Measurements from ENCODE around the gene ERCC3.

The ERCC3 gene

DNA sequence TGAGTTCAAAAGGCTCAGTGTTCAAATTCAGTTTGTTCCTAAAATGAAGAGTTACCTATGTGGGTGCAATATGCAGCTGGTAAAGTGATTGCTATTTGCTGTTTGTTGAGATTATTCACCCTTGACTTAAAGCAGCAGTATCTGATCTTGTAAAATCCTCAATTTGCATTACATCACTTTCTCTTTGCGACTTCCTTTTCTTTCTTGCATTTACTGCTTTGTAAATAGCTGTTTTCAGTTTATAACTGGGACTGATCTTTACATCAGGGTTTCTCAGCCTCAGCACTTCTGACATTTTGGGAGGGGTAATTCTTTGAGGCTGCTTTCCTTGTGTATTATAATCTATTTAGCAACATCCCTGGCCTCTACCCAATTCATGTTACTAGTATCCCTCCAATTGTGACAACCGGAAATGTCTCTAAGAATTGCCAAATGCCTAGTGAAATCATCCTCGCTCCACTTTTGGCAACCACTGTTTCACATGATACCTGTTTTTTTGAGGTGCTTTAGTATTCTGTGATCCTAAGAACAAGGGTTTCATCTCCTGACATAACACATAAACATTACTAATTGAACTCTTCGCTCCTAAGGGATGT lies 12.1 kb upstream of the ERCC3 start:
- peak overlapping the region; percentile 9 to 26 for H3K4me3 ChIP-seq (ENCODE audit: low read depth in 1 of 2, low read length in 1 of 2)
- no peaks in the 10 kb centered on the region for H3K9me3 ChIP-seq
- peaks cover 22 to 24% of the 10 kb centered on the region in 2 experiments for H3K4me1 ChIP-seq (ENCODE audit: control insufficient read depth in 1 of 2, insufficient read depth in 1 of 2, low read depth in 1 of 2, low read length in 1 of 2)
- no peaks in the 10 kb centered on the region for H3K27me3 ChIP-seq
- H3K36me3 ChIP-seq: peaks cover 47% of the 10 kb centered on the region
- TF ChIP-seq, protein P1, sequence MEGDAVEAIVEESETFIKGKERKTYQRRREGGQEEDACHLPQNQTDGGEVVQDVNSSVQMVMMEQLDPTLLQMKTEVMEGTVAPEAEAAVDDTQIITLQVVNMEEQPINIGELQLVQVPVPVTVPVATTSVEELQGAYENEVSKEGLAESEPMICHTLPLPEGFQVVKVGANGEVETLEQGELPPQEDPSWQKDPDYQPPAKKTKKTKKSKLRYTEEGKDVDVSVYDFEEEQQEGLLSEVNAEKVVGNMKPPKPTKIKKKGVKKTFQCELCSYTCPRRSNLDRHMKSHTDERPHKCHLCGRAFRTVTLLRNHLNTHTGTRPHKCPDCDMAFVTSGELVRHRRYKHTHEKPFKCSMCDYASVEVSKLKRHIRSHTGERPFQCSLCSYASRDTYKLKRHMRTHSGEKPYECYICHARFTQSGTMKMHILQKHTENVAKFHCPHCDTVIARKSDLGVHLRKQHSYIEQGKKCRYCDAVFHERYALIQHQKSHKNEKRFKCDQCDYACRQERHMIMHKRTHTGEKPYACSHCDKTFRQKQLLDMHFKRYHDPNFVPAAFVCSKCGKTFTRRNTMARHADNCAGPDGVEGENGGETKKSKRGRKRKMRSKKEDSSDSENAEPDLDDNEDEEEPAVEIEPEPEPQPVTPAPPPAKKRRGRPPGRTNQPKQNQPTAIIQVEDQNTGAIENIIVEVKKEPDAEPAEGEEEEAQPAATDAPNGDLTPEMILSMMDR (IDR thresholded peaks at IDR 0.05): no peak
- peak overlapping the region; percentile 84 for H3K27ac ChIP-seq

DNA sequence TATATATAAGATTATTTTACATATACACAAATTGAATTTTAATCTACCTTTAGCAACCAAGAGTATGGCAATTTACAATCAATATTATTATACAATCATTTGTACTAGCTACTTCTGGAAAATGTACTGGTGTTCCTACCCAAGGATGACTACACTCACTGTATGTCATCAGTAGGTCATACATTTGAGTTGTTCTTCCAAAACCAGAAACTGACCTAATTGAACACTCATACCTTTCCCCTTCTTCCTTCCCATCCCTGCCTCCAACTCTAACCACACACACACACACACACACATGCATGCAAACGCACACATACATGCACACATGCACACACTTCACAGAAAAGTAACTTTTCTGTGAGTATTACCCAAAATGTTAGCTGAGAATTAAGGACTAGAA lies 8.2 kb upstream of the ERCC3 start:
- H3K27ac ChIP-seq: no peak overlapping the region
- H3K4me3 ChIP-seq (ENCODE audit: low read depth in 1 of 2, low read length in 1 of 2): no peak overlapping the region
- H3K36me3 ChIP-seq: peaks cover 15% of the 10 kb centered on the region
- no peaks in the 10 kb centered on the region for H3K27me3 ChIP-seq
- TF ChIP-seq, protein P1 (IDR thresholded peaks at IDR 0.05): no peak
- H3K9me3 ChIP-seq: no peaks in the 10 kb centered on the region
- H3K4me1 ChIP-seq (ENCODE audit: control insufficient read depth in 1 of 2, insufficient read depth in 1 of 2, low read depth in 1 of 2, low read length in 1 of 2): peaks cover 22 to 24% of the 10 kb centered on the region in 2 experiments

DNA sequence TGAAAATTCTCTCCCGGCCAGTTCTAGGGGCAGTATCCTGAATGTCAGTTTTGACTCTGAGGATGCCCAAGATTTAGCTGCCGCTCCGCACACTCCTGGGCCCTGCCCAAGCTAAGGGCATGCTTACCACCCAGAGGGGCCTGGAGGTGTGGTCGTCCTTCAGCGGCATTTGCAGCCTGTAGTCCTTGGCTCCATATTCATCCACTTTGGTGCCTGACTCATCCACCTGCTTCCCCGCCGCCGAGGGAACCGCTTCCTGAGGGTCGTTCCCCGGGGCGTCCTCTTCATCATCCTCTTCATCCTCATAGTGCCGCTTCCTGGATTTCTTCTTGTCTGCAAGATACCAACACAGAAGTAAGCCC lies 577 bp downstream of the ERCC3 start:
- TF ChIP-seq, protein P1 (IDR thresholded peaks at IDR 0.05): no peak
- Histone ChIP-seq H3K4me3 (ENCODE audit: low read depth in 1 of 2, low read length in 1 of 2) (peak overlapping the region; percentile 87 to 90), H3K9me3 (no peaks in the 10 kb centered on the region), H3K27me3 (no peaks in the 10 kb centered on the region), H3K4me1 (ENCODE audit: control insufficient read depth in 1 of 2, insufficient read depth in 1 of 2, low read depth in 1 of 2, low read length in 1 of 2) (peaks cover 22 to 23% of the 10 kb centered on the region in 2 experiments), H3K36me3 (peaks cover 41% of the 10 kb centered on the region), H3K27ac (peak overlapping the region; percentile 81)

DNA sequence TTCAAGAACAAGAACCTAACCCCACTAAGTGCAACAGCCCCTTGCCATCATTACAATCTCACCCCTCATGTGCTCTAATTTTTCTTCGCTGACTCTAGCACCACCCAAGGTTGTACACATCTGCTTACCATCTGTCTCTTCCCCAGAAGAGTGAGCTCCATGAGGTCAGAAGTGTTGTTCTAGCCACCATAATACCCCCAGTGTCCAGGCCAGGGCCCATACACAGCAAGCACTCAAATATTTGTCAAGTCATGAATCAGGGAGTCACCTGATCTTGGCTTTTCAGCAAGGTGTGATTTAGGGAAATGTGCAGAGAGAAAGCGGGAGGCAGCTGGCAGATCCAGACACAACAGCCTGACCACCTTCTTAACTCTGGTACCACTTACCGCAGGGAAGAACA lies 5.7 kb downstream of the ERCC3 start:
- H3K36me3 ChIP-seq: peaks cover 90% of the 10 kb centered on the region
- peaks cover 3% of the 10 kb centered on the region in 2 experiments for H3K4me1 ChIP-seq (ENCODE audit: control insufficient read depth in 1 of 2, insufficient read depth in 1 of 2, low read depth in 1 of 2, low read length in 1 of 2)
- TF ChIP-seq, protein P1 (IDR thresholded peaks at IDR 0.05): no peak
- no peaks in the 10 kb centered on the region for H3K27me3 ChIP-seq
- no peak overlapping the region for H3K27ac ChIP-seq
- H3K4me3 ChIP-seq (ENCODE audit: low read depth in 1 of 2, low read length in 1 of 2): no peak overlapping the region
- H3K9me3 ChIP-seq: no peaks in the 10 kb centered on the region

DNA sequence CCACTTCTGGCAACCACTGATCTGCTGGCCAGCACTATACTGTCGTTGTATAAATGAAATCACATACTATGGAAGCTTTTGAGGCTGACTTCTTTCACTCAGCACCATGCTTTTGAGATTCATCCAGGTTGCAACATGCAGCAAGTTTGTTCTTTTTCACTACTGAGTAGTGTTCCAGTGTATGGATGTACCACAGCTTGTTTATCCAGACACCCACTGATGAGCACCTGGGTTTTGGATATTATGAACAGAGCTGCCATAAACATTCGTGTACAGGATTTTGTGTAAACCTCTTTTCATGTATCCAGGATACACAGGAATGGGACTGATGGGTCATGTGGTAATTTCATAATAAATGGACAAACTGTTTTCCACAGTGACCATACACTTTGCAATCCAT lies 10.7 kb downstream of the ERCC3 start:
- TF ChIP-seq, protein P1 (IDR thresholded peaks at IDR 0.05): no peak
- no peaks in the 10 kb centered on the region for H3K4me1 ChIP-seq (ENCODE audit: control insufficient read depth in 1 of 2, insufficient read depth in 1 of 2, low read depth in 1 of 2, low read length in 1 of 2)
- H3K9me3 ChIP-seq: no peaks in the 10 kb centered on the region
- no peaks in the 10 kb centered on the region for H3K27me3 ChIP-seq
- peaks cover 91% of the 10 kb centered on the region for H3K36me3 ChIP-seq
- H3K27ac ChIP-seq: no peak overlapping the region
- no peak overlapping the region for H3K4me3 ChIP-seq (ENCODE audit: low read depth in 1 of 2, low read length in 1 of 2)

Data from neutrophil (primary cell).